Activated CD8-positive, alpha-beta memory T cell treated with anti-CD3 and anti-CD28 coated beads for 24 hours (primary cell): Measurements from ENCODE around the gene KLHDC7A.
"Not testable (repeated sequence)": the region's sequence is repeated elsewhere in the genome, so short reads cannot be mapped to it uniquely, and the experiment has no call there.

Source experiments
- DNase-seq: peaks from one replicate; pipeline ENCODE4 v3.0.0-alpha.2; 2020

The KLHDC7A gene

DNA sequence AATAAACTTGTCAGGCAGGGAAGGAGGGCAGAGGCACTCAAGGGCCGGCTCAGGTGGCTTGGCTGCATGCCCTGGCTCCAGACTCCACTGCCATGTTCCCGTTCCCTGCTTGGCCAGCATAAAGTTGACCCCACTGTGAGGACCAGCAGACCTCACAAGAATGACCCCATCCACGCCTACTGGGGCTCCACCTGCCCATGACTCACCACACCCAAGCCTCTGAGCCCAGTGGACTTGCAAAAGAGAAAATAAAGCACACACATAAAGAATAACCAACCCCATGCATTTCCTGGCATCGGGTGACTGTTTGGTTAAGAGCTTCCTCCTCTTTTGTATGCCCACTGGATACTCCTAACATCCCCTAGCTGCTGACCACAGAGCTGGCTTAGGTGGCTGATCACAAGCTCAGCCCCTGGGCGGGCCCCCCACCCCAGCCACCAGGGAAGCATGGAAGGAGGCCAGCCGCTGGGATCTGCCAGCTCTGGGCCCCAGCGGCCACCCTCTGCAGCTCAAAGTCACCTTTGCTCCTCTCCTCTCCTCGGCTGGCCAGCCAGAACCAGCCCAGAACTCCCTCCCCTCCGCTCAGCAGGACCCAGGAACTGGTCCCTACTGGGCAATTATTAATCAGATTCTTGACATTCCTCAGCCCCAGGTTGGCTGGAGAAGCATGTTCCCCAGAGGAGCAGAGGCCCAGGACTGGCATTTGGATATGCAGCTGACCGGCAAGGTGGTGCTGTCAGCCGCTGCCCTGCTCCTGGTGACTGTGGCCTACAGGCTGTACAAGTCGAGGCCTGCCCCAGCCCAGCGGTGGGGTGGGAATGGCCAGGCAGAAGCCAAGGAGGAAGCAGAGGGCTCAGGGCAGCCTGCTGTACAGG, at the start of gene KLHDC7A:
Gene KLHDC7A, plus strand, starts transcription at position 616 of the 875 bp plus-strand sequence. Its CDS starts 52 bp downstream, at position 668.
- DNase-seq = no peak

- DNase-seq = no peak
These were observed 46.7 kb upstream of the KLHDC7A start for GRCh38 chr1:18434041-18434440.

DNA sequence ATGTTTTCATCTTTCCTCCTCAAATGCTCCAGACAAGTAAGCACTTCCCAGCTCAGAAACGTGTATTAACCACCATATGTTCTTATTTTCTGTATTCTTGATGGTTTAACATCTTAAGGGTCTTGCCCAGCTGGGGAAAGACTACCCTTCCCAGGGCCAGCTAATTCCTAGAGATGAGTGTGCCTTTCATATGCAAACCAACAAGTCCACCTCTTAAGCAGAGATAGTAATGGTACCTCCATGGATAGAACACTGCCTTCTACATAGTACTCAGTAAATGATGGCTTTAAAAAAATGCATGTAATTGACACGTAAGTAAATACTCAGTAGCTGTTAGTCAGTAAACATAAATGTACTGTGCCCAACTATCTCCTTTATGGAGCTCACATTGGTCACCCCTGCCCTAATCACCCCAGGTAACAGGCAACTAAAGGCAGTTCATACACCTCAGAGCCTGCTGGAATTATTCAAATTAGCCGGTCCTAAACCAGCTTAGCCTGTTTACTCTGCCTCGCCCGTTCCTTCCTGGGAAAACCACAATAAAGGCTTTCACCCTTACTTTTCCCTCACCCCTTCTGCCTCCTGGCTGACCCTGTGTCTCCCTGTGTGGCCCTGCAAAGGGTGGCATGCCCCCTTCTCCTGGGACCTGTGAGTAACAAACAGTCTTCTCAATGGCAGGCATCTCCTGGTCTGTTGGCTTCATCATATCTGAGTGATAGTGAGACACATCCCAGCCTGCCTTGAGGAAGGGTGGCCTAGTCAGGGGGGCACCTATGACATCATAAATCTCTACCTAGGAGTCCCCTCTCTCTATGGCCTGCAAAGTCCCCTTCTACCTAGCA, 40.1 kb upstream of the KLHDC7A start:
- DNase-seq = no peak

DNA sequence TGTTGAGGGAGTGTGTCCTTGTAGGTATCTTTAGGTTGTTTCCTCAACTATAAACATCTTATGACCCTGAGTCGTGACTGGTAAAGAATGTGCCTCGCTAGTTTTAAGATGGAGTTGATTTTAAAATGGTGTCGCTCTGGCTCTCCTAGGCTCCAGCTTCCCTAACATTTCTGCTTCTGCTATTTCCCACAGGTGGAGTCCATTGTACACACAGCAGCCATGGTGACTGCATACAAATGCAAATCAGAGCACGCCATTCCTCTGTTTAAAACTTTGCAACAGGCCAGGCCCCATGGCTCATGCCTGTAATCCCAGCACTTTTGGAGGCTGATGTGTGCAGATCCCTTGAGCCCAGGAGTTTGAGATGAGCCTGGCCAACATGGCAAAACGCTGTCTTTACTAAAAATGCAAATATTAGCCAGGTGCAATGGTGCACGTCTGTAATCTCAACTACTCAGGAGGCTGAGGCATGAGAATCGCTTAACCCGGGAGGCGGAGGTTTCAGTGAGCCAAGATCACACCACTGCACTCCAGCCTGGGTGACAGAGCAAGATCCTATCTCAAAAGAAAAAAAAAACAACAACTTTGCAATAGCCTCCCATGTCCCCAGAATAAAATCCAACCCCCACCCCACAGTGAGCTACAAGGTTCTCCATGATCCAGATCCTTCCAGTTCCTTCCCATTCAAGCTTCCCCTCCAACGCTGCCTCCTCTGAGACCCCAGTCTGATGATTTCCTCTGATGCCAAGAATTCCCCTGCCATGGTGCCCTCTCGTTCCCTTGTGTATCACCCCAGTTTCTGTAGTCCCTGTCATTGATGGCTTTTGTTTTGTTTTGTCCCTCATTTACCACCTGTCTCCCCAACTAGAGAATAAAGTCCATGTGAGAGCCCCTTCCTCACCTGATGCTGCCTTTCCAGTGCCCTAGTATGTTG, 36.9 kb upstream of the KLHDC7A start:
- no peak for DNase-seq

- DNase-seq = no peak
These were observed 36.2 kb upstream of the KLHDC7A start for GRCh38 chr1:18444563-18444962.

GRCh38 chr1:18446751-18447150, 34.0 kb upstream of the KLHDC7A start:
- no peak for DNase-seq

DNA sequence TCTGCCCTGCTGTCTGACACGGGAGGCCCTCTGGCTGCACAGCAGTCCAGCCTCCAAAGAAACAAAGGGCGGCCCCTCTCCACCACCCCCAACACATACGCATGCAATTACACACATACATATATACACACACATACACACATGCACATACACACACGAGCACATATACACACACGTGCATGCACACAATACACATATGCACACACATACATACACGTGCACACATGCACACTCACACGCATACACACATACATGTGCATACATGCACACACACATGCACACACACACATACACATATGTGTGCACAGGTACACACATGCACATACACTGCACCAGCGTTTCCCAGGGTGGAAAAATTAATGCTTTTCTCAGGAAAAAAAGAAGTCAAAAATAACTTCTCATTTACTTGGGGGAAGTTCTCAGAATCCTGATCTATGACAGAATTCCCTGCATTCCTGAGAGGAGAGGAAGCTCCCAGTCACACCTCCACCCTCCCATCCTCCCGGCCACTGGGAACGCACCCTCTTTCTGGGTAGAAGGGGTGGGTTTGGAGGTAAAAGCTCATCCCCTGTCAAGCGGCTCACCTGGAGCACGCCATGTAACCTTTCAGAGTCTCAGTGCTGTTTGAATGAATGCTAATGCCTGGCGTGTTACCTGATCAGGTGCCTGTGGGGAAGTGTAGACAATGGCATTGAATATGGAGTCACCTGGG, 33.1 kb upstream of the KLHDC7A start:
- DNase-seq = no peak

- DNase-seq = no peak
These were observed 31.8 kb upstream of the KLHDC7A start for GRCh38 chr1:18448889-18449288.

GRCh38 chr1:18452550-18452949, 28.2 kb upstream of the KLHDC7A start:
- no peak for DNase-seq

GRCh38 chr1:18458133-18459092, 22.3 kb upstream of the KLHDC7A start:
- DNase-seq = no peak

GRCh38 chr1:18461656-18462055, 19.1 kb upstream of the KLHDC7A start:
- DNase-seq = no peak

GRCh38 chr1:18462517-18462916, 18.2 kb upstream of the KLHDC7A start:
- not testable (repeated sequence) for DNase-seq

DNA sequence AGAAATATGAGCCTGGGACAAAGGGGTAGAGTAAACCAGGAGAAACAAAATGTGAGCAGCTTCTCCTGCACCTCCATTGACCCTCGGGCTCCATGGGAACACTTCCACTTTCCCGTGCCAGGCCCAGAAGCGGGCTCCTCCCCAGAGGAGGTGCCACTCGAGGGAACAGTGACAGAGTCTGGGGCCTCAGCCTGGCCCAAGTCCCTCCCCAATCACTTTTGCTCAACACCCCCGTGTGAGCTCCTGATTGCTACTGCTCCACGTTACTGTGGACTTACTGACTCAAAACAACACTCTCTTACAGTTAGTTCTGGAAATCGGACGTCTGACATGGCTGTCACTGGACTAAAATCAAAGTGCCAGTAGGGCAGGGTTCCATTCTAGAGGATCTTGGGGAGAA, 17.7 kb upstream of the KLHDC7A start:
- no peak for DNase-seq

- no peak for DNase-seq
These were observed 16.6 kb upstream of the KLHDC7A start for GRCh38 chr1:18463984-18464664.

DNA sequence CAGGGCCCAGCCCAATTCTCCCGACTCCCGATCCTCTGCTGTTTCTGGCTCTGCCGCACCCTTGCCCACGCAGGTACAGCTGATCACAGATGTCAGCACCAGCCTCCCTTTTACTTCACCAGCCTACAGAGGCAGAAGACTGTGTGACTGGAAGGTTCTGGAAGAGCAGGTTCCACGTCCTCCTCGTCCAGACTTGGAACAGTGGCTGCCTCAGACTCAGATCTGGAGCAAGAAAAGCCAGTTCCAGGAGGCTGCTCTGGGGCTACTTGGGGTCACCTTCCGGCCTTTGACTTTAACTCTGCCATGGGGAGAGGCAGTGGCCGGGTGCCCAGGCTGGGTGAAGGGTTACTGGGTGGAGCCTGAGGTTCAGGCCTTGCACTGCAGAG, 16.1 kb upstream of the KLHDC7A start:
- DNase-seq = no peak

DNA sequence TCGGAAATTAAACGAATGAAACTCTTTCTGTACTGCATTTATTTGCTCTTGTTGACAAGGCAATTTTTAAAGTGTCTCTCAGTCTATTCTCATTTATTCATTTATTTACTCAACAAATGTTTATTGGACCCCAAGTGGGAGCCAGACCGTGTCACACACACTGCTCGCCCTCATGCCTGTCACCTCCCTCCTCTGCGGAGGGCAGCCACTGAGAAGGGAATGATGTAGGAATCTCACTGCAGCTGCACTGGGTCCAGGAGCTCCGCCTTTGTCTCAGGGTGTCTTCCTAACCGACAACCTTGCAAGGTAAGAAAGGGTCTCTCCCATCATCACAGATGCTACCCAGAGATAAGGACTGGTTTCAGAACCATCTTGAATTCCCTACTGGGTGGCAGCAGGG, 14.1 kb upstream of the KLHDC7A start:
- no peak for DNase-seq

DNA sequence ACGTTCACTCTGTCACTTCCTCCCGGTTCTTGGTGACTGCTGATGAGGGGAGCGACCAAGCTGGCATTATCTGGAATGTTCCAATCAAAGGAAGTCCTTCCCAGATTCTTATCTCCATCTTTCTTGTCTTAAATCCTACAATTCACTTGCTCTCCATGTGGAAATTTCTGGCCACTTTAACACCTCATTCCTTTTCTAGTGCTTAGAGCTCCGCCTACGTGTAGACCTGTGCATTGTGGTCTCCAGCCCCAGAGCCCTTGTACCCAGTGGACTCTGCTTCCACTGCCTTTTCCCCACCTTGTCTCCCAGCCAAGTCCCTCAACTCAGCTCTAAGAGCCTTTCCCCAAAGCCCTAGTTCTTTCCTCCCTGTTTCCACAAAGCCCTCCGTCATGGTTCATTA, 12.2 kb upstream of the KLHDC7A start:
- DNase-seq = no peak

DNA sequence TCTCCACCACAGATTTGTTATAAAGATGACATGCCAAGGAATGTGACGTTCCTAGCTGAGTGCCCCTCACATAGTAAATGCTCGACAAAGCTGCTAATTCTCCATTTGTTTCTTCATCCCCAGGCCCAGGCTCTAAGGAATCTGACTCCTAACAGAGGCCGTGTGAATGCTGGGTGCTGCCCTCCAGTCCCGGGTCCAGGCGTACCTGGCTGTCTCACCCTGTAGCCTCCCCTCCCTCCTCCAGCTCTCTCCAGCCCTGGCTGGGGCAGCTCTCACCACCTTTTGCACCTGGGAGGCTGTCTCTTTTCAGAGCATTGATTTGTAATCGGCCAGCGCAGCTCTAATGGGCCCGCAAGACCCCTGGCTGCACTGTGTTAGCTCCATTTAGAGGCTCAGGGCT, 11.2 kb upstream of the KLHDC7A start:
- no peak for DNase-seq

GRCh38 chr1:18470671-18471355, 9.9 kb upstream of the KLHDC7A start:
- no peak for DNase-seq
